T-helper 9 cell (primary cell): ENCODE data around the gene PDSS2.
"Not testable (repeated sequence)": the region's sequence is repeated elsewhere in the genome, so short reads cannot be mapped to it uniquely, and the experiment has no call there.

Source experiments
- DNase-seq: peaks from one replicate; pipeline ENCODE4 v3.0.0-alpha.2; 2020

The PDSS2 gene

GRCh38 chr6:107416145-107416544, 43.2 kb downstream of the PDSS2 start:
- no peak for DNase-seq

DNA sequence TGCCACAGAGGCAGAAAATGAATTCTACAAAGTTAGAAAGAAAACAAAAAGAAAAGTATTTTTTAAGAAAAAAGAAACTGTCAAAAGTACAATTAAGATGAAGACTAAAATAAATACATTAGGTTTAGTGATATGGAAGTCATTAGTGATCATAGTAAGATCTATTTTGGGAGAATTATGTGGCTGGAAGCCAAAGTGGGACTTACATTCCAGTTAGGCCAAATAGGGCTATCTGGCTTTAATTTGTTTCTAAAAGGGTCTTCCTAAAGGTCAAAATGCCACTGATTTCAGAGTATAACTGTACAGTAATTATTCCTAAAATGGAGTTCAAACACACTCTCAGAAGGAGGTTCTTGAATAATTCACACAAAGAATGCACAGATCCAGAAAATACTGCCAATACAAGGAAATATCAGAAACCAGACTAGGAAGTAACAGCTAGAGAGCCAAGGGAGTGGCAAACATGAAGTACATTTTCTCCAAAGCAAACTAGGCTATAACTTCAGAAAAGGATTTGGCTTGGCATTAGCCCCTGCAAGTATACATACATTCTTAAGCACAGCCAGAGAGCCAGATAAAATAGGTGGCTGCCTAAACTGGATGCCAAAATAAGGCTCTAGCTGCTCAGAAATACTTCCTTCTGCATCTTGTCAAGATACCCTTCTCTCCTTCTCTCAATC, 45.3 kb downstream of the PDSS2 start:
- DNase-seq = no peak

- no peak for DNase-seq
Measured at GRCh38 chr6:107411161-107411560, 48.2 kb downstream of the PDSS2 start.

DNA sequence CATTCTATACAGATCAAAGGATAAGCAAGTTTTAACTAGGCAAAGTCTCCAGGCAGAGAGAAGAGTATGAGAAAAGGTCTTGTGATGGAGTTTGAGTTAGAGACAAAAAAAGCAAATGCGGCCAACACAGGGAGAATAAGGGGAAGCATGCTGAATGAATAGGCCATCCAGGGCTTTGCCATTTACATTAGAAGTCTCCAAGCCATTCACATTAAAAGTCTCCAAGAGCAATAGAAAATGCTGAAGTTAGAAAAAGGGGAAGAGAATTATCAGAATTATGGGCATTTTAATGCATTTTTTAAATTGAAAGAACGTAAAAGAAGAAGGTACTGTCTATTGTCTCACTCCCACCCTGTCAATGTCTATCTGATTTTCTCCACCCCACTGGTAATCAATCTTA, 49.4 kb downstream of the PDSS2 start:
- no peak for DNase-seq

- no peak for DNase-seq
Measured at GRCh38 chr6:107408714-107409113, 50.6 kb downstream of the PDSS2 start.

DNA sequence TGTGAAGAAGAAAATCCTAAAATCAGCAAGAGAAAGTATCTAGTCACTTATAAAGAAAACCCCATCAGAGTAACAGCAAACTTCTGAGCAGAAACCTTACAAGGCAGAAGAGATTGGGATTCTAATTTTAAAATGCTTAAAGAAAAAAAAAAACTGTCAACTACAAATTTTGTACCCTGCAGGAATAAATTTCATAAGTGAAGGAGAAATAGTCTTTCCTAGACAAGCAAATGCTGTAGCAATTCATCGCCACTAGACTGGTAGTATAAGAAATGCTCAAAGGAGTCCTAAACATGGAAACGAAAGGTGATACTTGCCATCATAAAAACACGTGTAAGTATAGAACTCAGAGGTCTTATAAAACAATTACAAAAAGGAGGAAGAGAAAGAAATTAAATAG, 54.4 kb downstream of the PDSS2 start:
- DNase-seq = no peak

DNA sequence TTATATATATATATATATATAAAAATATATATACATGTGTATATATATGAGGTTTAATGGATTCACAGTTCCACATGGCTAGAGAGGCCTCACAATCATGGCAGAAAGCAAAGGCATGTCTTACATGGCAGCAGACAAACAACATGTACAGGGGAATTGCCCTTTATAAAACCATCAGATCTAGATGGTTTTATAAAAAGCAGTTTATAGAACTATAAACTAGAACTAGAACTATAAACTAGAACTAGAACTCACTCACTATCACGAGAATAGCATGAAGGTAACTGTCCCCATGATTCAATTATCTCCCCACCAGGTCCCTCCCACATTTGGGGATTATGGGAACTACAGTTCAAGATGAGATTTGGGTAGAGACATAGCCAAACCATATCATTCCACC, 56.8 kb downstream of the PDSS2 start:
- DNase-seq = no peak

- no peak for DNase-seq
Measured at GRCh38 chr6:107401573-107401972, 57.8 kb downstream of the PDSS2 start.

- no peak for DNase-seq
Measured at GRCh38 chr6:107400616-107401147, 58.7 kb downstream of the PDSS2 start.

- no peak for DNase-seq
Measured at GRCh38 chr6:107399935-107400334, 59.4 kb downstream of the PDSS2 start.

DNA sequence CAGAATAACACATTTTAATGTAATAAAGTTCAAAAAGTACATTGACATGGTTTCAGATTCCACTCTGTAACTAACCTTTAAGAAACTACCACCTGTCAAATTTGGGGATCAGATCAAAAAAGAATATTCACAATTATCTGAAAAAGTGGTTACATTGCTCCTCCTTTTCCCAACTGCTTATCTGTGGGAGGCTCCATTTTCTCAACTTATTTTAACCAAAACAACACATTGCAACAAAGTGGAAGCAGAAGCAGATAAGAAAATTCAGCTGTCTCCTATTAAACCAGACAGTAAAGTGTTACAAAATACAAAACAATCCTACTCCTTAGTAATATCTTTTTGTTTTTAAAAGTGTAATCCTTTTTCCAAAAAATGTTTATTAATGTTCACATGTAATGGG, 61.4 kb downstream of the PDSS2 start:
- DNase-seq = no peak

DNA sequence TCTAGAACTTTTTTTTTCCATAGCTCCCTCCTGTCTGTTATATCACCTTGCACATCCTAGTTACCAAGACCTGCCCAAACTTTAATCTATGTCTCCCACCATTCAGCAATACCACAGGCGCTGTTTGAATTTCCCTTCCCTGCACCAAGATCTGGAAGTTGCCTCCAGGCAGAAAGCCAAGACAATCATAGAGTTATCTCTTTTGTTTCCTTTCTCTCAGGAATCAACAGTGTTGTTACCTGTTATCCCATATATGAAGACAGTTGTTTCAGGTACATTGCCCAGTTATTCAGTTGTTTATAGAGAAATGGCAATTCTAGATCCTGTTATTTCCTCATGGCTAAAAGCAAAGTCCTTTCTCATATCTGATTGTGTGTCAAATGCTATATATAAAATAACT, 63.2 kb downstream of the PDSS2 start:
- no peak for DNase-seq

DNA sequence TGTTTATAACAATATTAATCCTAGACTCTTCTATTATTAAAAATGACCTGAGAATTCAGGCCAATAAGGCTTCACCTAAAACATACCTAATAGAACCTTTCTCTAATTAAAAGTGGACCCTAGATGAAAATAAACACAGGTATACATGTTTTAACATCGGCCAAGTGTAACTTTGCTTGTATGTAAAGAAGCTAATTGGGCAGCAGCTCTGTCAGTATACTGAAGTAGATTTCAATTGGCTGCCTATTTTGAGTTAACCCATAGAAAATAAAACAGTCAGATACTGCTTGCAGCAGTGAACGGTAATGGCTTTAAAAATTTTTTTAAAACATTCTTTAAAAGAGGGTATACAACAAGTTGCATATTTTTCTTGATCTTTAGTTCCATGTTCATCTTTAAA, 67.3 kb downstream of the PDSS2 start:
- no peak for DNase-seq

DNA sequence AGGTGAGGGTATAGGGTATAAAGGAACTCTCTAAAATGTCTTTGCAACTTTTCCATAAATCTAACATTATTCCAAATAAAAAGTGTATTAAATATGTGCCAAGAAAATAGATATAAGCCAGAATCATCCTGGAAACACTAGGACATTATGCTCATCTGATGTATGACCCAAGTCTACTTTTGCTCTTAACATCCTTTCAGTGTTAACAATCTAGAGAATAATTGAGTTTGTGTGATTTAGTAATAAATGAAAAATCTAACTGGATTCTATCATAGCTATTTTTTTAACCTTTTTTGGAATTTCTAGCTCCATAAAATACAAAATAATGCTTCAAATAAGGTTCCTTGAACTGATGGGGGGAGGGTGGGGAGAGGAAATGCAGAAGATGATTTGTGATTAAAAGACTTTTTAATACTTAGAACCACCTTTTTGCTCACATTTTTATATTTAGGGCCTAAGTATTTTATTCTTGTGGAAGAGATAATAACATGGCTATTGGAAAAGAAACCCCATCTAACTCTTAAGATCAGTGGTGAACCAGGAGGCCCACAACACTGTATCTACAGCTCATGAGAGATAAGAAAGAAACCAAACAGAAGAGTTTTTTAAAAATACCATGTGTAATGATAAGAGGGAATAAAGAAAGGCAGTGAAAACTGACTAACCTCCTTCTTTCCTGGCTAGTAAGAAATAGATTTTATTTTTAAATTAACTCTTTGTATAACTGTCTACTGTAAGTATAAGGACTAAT, 68.5 kb downstream of the PDSS2 start:
- DNase-seq = no peak

DNA sequence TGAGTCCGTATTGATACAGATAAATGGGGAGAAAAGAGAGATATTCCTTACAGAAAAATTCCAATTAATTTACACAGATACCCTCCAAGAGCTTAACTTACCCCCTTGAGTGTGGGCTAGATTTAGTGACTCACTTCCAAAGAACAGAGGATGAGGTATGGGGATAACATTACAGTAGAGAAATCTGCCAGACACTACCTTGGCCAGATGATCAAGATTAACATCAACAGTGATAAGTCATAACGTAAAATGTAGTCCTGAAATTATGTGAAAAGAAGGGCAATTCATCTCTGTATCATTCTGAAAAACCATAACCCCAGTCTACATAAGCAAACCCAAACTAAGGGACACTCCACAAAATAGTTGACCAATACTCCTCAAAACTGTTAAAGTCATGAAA, 69.3 kb downstream of the PDSS2 start:
- DNase-seq = no peak

- DNase-seq = no peak
Measured at GRCh38 chr6:107386904-107387303, 72.5 kb downstream of the PDSS2 start.

- DNase-seq = no peak
Measured at GRCh38 chr6:107386340-107386739, 73.0 kb downstream of the PDSS2 start.

GRCh38 chr6:107383705-107384104, 75.7 kb downstream of the PDSS2 start:
- DNase-seq = no peak

GRCh38 chr6:107374264-107374663, 85.1 kb downstream of the PDSS2 start:
- DNase-seq = no peak

GRCh38 chr6:107369493-107369892, 89.9 kb downstream of the PDSS2 start:
- no peak for DNase-seq

DNA sequence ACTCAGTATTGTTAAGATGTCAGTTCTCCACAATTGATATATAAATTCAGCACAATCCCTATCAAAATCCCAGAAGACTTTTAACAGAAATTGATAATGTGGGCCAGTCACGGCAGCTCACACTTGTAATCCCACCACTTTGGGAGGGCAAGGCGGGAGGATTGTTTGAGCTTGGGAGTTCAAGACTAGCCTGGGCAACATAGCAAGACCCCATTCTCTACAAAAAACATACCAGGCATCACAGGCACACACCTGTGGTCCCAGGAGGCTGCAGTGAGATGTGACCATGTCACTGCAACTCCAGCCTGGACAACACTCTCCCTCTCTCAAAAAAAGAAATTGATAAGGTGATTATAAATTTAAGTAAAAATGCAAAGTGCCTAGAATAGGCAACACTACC, 90.9 kb downstream of the PDSS2 start:
- DNase-seq = no peak

DNA sequence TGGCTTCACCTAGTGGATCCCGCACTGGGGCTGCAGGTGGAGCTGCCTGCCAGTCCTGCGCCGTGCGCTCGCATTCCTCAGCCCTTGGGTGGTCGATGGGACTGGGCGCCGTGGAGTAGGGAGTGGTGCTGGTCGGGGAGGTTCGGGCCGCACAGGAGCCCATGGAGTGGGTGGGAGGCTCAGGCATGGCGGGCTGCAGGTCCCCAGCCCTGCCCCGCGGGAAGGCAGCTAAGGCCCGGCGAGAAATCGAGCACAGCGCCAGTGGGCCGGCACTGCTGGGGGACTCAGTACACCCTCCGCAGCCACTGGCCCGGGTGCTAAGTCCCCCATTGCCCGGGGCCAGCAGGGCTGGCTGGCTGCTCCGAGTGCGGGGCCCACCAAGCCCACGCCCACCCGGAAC, 95.2 kb downstream of the PDSS2 start:
- not testable (repeated sequence) for DNase-seq

DNA sequence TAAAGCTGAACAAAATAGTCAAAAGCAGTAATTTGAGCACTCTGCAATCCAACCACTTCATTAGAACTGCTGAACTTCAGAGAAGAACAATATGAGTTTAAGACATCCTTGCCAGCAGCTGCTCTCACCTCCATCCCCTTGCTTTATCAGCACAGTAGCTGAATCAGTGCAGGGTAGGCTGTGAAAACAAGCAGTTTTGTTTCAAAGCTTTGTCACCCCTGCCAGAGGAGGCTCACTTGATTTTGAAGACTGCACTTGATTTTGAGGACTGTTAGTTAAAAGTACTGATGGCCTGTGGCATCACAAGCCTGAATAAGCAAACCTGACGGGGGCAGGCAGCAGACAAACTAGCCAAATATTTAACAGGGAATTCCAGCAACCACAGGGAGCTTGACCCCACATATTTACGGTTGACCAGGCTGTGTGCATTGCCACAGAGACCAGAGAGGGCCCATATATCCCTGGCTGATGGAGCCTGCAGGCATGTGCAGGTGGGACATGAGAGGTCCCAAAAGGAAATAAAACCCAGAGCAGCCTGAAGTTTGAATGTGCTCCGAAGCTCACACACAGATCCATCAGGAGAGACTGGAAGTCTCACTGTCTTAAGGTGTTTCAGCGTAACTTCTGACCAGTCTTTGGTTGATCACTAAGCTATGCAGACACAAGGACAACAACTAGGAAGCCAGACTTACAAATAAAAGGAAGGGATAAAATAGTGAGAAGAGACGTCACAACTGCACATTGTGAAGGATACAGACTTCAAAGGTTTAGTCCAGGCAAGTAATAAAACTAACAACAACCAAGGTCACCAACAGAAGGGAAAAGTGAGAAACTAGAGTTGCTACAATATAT, 97.4 kb downstream of the PDSS2 start:
- no peak for DNase-seq
